GM12878 (cell line): ENCODE measurements around the gene GSTA3. TPM values are rescaled to one million over a fixed set of nuclear protein-coding genes. Genes with fewer than 3 reads are reported as not detected.

ENCODE experiments used
- ATAC-seq: fragments of 200-7000 bp; cut with Tn5 transposase; 3 replicates; pipeline ENCODE4 v1.9.1; 2020; ENCODE audit warnings: mild to moderate bottlenecking, moderate library complexity
- BruUV-seq: library from RNA; stranded (reverse); fragments of 400-500 nt; replicated peaks from 2 replicates; lab custom pipeline; 2021; lab: Mats Ljungman, UMichigan
- CTCF ChIA-PET: fragments of 300-600 bp; sonication (Branson Sonifier 250); formaldehyde crosslinking; extraction: SDS; loops from one replicate; lab custom pipeline; 2021; ENCODE audit warnings: inconsistent platforms; lab: Yijun Ruan, JAX
- POLR2A ChIA-PET: fragments of 350-600 bp; formaldehyde crosslinking; extraction: SDS; loops from one replicate; lab custom pipeline; 2021; ENCODE audit warnings: inconsistent platforms; lab: Charles Lee
- RAD21 ChIA-PET: fragments of 300-600 bp; sonication (Branson Sonifier 250); formaldehyde crosslinking; loops from one replicate; lab custom pipeline; 2023; ENCODE audit warnings: antibody characterized with exemption; ENCODE audit not compliant: unreplicated experiment; lab: Charles Lee
- SMC1A ChIA-PET: fragments of 300-600 bp; sonication (Branson Sonifier 250); formaldehyde crosslinking; loops from one replicate; lab custom pipeline; 2023; ENCODE audit not compliant: unreplicated experiment, uncharacterized antibody; lab: Charles Lee
- DNase-seq: peaks from one replicate; pipeline ENCODE4 v3.0.0-alpha.2; 2011; ENCODE audit warnings: low read depth, low spot score
- FAIRE-seq: peaks from 3 replicates; lab custom pipeline; 2011; peaks lifted over from hg19 to GRCh38; lab: Jason Lieb, UNC
- H2AFZ ChIP-seq: 2 replicates; pipeline ENCODE4 v1.6.0; 2011; ENCODE audit warnings: low read depth, low read length, control low read depth; ENCODE audit not compliant: control insufficient read depth
- H3K27ac ChIP-seq: 2 replicates; pipeline ENCODE4 v1.5.1; 2011; ENCODE audit warnings: control low read depth; ENCODE audit not compliant: control insufficient read depth, insufficient read depth
- H3K27me3 ChIP-seq, 2 experiments: replicated peaks in 1 of 2; 2 replicates each; pipeline versions ENCODE4 v1.6.0 to v1.6.1; 2011; ENCODE audit warnings: low read length in 1 of 2; ENCODE audit not compliant: control insufficient read depth in 2 of 2, insufficient read depth in 2 of 2
- H3K36me3 ChIP-seq, 2 experiments: 2 replicates each; pipeline ENCODE4 v1.5.1; 2011; ENCODE audit warnings: low read length in 1 of 2; ENCODE audit not compliant: control insufficient read depth in 2 of 2, insufficient read depth in 2 of 2
- H3K4me1 ChIP-seq: 2 replicates; pipeline ENCODE4 v1.6.1; 2011; ENCODE audit warnings: mild to moderate bottlenecking, low read length, moderate library complexity, mixed read lengths; ENCODE audit not compliant: control insufficient read depth, insufficient read depth
- H3K4me2 ChIP-seq: 2 replicates; pipeline ENCODE4 v1.6.0; 2011; ENCODE audit warnings: control low read depth; ENCODE audit not compliant: control insufficient read depth, insufficient read depth
- H3K4me3 ChIP-seq: fragments of 200-600 bp; sonication (generic); 2 replicates; pipeline ENCODE4 v1.5.1; 2016
- H3K79me2 ChIP-seq: 2 replicates; pipeline ENCODE4 v1.6.0; 2011; ENCODE audit warnings: low read length; ENCODE audit not compliant: control insufficient read depth, insufficient read depth
- H3K9ac ChIP-seq: 2 replicates; pipeline ENCODE4 v1.8.0; 2011; ENCODE audit warnings: low read length, control low read depth, mixed read lengths; ENCODE audit not compliant: control insufficient read depth, insufficient read depth
- H3K9me3 ChIP-seq: replicated peaks from 3 replicates; pipeline ENCODE4 v1.5.1; 2011; ENCODE audit warnings: mild to moderate bottlenecking, low read length; ENCODE audit not compliant: control insufficient read depth, insufficient read depth
- H4K20me1 ChIP-seq: 2 replicates; pipeline ENCODE4 v1.6.0; 2011; ENCODE audit not compliant: control insufficient read depth, insufficient read depth
- ATF2 ChIP-seq: IDR thresholded peaks from 2 replicates; pipeline ENCODE4 v1.6.1; 2012; ENCODE audit warnings: low read length, inconsistent platforms
- ATF3 ChIP-seq: IDR thresholded peaks from 2 replicates; pipeline ENCODE4 v1.6.1; 2011; ENCODE audit warnings: low read depth, mild to moderate bottlenecking, low read length, moderate library complexity, borderline replicate concordance; ENCODE audit errors: extremely low read depth
- BCL11A ChIP-seq: IDR thresholded peaks from 2 replicates; pipeline ENCODE4 v1.6.1; 2011; ENCODE audit warnings: low read depth, low read length
- CHD2 ChIP-seq: IDR thresholded peaks from 2 replicates; pipeline ENCODE4 v1.6.1; 2011; ENCODE audit warnings: low read depth, low read length, improper control_type of control experiment, borderline replicate concordance
- EED ChIP-seq: sonication (generic); IDR thresholded peaks from 2 replicates; pipeline ENCODE4 v1.6.1; 2016; ENCODE audit warnings: antibody characterized with exemption, low read depth
- ESRRA ChIP-seq: IDR thresholded peaks from 2 replicates; pipeline ENCODE4 v1.6.1; 2012; ENCODE audit warnings: mild to moderate bottlenecking, low read length, improper control_type of control experiment
- HDGF ChIP-seq: fragments of 450-650 bp; IDR thresholded peaks from 2 replicates; pipeline ENCODE4 v1.6.1; 2016; ENCODE audit warnings: antibody characterized with exemption
- IKZF2 ChIP-seq, 2 experiments: fragments of 450-650 bp; IDR thresholded peaks; 2 replicates each; pipeline ENCODE4 v1.6.1; 2017; ENCODE audit warnings: mild to moderate bottlenecking in 2 of 2, moderate library complexity in 2 of 2
- JUNB ChIP-seq: IDR thresholded peaks from 2 replicates; pipeline ENCODE4 v1.6.1; 2016; ENCODE audit warnings: antibody characterized with exemption, mild to moderate bottlenecking
- NFIC ChIP-seq: IDR thresholded peaks from 2 replicates; pipeline ENCODE4 v1.6.1; 2012; ENCODE audit warnings: low read depth, mild to moderate bottlenecking, inconsistent platforms, low read length, moderate library complexity
- POLR2A ChIP-seq: IDR thresholded peaks from 2 replicates; pipeline ENCODE4 v1.6.1; 2011; ENCODE audit warnings: low read depth, mild to moderate bottlenecking, low read length
- RBBP5 ChIP-seq: fragments of 200-600 bp; sonication (generic); conservative IDR thresholded peaks from 2 replicates; pipeline ENCODE4 v1.6.1; 2016
- SIN3A ChIP-seq: IDR thresholded peaks from 2 replicates; pipeline ENCODE4 v1.6.1; 2012; ENCODE audit warnings: low read depth, low read length, improper control_type of control experiment
- TCF3 ChIP-seq: IDR thresholded peaks from 2 replicates; pipeline ENCODE4 v1.6.1; 2012; ENCODE audit warnings: low read depth, mild to moderate bottlenecking, low read length, borderline replicate concordance; ENCODE audit not compliant: insufficient read depth
- WRNIP1 ChIP-seq: IDR thresholded peaks from 2 replicates; pipeline ENCODE4 v1.6.1; 2011; ENCODE audit warnings: low read depth, low read length, improper control_type of control experiment, borderline replicate concordance
- ZNF384 ChIP-seq: IDR thresholded peaks from 2 replicates; pipeline ENCODE4 v1.6.1; 2012; ENCODE audit warnings: low read depth, mild to moderate bottlenecking, low read length, improper control_type of control experiment, borderline replicate concordance
- ZZZ3 ChIP-seq: IDR thresholded peaks from 2 replicates; pipeline ENCODE4 v1.6.1; 2011; ENCODE audit warnings: low read depth; ENCODE audit not compliant: control insufficient read depth, insufficient read length
- WGBS: methylation state at CpG from one replicate; pipeline ENCODE4 v1.1.6; 2016; ENCODE audit warnings: low lambda C conversion rate; ENCODE audit not compliant: insufficient replicate concordance, insufficient coverage; ENCODE audit errors: missing lambda C conversion rate; 5-methylcytosine and 5-hydroxymethylcytosine counted together
- in situ Hi-C: fragments of 300-500 bp; cut with MboI; formaldehyde crosslinking; loops from 9 replicates; pipeline ENCODE4 v1.14.3; 2018; ENCODE audit warnings: mixed read lengths
- intact Hi-C: fragments of 100-400 bp; cut with micrococcal nuclease; formaldehyde crosslinking; loops from one replicate; pipeline ENCODE4 v1.14.2; 2022; ENCODE audit not compliant: unreplicated experiment
- polyA plus RNA-seq, 11 experiments: library from polyadenylated mRNA; depleted of rRNA in 4 of 11; unstranded in 6 of 11; stranded (reverse) in 5 of 11; fragments of >200 nt; fragmentation: Nextera tagmentation in 4 of 11; fragmentation: Illumina TruSeq in 1 of 11; extraction: Ambion mirVana in 4 of 11; extraction: Trizol in 1 of 11; gene quantifications; 1 replicate in 1 of 11; 2 replicates in 10 of 11; pipeline versions ENCODE4 v1.2.1 to v1.2.3, GENCODE V29; 2011 to 2016; ENCODE audit warnings: inconsistent platforms in 2 of 11, missing spikeins in 2 of 11, low read depth in 1 of 11
- total RNA-seq, 4 experiments: library from RNA; depleted of rRNA in 3 of 4; stranded (reverse); fragments of >200 nt in 3 of 4; fragmentation: Illumina TruSeq in 1 of 4; extraction: Trizol in 1 of 4; gene quantifications; 2 replicates each; pipeline versions ENCODE4 v1.2.1 to v1.2.3, GENCODE V29; 2013 to 2021
- TF ChIP-seq, protein P1 (sequence below): fragments of 150-350 bp; IDR thresholded peaks from 2 replicates; pipeline ENCODE4 v1.6.1; 2014; ENCODE audit warnings: mild to moderate bottlenecking, low read depth, low read length
- TF ChIP-seq, protein P2 (sequence below): fragments of 450-650 bp; IDR thresholded peaks from 2 replicates; pipeline ENCODE4 v1.6.1; 2017; ENCODE audit warnings: mild to moderate bottlenecking, low read depth, inconsistent platforms; ENCODE audit not compliant: poor library complexity, severe bottlenecking

The GSTA3 gene
- total and polyA plus RNA-seq, 10 of the 15 experiments (the other 5 are each of a cell fraction or from before 2014, with no cell fraction given): not detected

DNA sequence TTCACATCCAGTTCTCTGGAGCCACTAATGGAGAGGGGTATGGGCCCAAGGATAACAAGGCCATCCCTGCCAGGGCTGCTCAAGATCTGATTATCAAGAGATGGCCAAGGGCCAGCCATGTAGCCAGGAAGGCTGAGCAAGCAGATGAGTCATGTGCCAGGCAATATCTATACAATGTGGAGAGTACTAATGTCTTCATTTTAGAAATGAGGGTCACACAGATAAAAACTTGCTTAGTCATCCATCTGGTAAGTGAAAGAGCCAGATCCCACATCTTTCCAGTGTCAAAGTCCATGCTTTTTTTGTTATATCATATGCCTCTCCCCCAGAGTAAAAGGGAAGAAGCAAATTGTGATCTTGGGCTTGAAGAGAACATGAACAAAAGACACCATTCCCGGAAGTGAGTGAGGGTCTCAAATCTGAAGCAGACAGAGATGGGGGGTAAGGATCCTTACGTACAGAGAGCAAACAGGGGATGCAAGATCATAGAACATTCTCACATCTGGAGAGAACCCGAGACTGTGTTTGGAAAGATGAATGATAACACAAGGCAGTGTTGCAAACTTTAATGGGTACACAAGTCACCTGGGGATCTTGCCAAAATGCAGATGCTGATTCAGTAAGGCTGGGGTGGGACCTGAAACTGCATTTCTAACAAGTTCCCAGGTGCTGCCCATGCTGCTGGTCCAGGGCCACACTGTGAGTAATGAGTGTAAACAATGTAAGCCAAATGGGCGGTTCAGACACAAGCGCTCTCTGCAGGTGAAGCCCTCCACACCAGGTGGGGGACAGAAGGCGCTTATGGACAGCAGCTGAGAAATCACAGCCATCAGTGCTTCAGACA, 20.0 kb upstream of the GSTA3 start:
- Histone ChIP-seq H3K4me2 (no peak overlapping the region), H4K20me1 (no peaks in the 10 kb centered on the region), H3K9ac (no peak overlapping the region), H3K4me3 (no peak overlapping the region), H3K27ac (no peak overlapping the region), H3K79me2 (no peaks in the 10 kb centered on the region), H3K36me3 (no peaks in the 10 kb centered on the region), H3K4me1 (no peaks in the 10 kb centered on the region), H3K9me3 (no peaks in the 10 kb centered on the region), H3K27me3 (no peaks in the 10 kb centered on the region; a peak in 1 of 4 replicates), H2AFZ (no peak overlapping the region)
- ChIA-PET POLR2A (no interaction called here), RAD21 (no interaction called here), CTCF (no interaction called here), SMC1A (no interaction called here)
- DNase-seq: no peak
- TF ChIP-seq POLR2A: no peak
- TF ChIP-seq ZZZ3: no peak
- TF ChIP-seq HDGF: no peak
- TF ChIP-seq, protein P1, sequence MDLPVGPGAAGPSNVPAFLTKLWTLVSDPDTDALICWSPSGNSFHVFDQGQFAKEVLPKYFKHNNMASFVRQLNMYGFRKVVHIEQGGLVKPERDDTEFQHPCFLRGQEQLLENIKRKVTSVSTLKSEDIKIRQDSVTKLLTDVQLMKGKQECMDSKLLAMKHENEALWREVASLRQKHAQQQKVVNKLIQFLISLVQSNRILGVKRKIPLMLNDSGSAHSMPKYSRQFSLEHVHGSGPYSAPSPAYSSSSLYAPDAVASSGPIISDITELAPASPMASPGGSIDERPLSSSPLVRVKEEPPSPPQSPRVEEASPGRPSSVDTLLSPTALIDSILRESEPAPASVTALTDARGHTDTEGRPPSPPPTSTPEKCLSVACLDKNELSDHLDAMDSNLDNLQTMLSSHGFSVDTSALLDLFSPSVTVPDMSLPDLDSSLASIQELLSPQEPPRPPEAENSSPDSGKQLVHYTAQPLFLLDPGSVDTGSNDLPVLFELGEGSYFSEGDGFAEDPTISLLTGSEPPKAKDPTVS: no peak
- no peak for TF ChIP-seq RBBP5
- no peak for TF ChIP-seq CHD2
- TF ChIP-seq ATF3: no peak
- no peak for TF ChIP-seq ESRRA
- no peak for TF ChIP-seq ATF2
- TF ChIP-seq, protein P2, sequence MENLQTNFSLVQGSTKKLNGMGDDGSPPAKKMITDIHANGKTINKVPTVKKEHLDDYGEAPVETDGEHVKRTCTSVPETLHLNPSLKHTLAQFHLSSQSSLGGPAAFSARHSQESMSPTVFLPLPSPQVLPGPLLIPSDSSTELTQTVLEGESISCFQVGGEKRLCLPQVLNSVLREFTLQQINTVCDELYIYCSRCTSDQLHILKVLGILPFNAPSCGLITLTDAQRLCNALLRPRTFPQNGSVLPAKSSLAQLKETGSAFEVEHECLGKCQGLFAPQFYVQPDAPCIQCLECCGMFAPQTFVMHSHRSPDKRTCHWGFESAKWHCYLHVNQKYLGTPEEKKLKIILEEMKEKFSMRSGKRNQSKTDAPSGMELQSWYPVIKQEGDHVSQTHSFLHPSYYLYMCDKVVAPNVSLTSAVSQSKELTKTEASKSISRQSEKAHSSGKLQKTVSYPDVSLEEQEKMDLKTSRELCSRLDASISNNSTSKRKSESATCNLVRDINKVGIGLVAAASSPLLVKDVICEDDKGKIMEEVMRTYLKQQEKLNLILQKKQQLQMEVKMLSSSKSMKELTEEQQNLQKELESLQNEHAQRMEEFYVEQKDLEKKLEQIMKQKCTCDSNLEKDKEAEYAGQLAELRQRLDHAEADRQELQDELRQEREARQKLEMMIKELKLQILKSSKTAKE: no peak
- no peak for TF ChIP-seq NFIC
- TF ChIP-seq WRNIP1: no peak
- no peak for TF ChIP-seq JUNB
- no peak for TF ChIP-seq ZNF384
- TF ChIP-seq BCL11A: no peak
- no peak for TF ChIP-seq SIN3A
- no peak for TF ChIP-seq IKZF2 (IDR thresholded peaks at IDR 0.05)
- no peak for TF ChIP-seq TCF3
- TF ChIP-seq EED: no peak
- intact Hi-C loops (no loop called here), in situ Hi-C loops (no loop called here)
- no peak for FAIRE-seq
- BruUV-seq: no TSS peak
- ATAC-seq: no peak
- 47% methylated on average over 6 of the region's 6 CpGs for WGBS
